Activated CD4-positive, CD25-positive, alpha-beta regulatory T cell (primary cell): Measurements from ENCODE around the gene CNRIP1.
"Not testable (repeated sequence)": the region's sequence is repeated elsewhere in the genome, so short reads cannot be mapped to it uniquely, and the experiment has no call there.

Experiments used
- DNase-seq, 4 experiments: peaks; one replicate each; lab custom pipeline; 2025; lab: John Stamatoyannopoulos, UW

The CNRIP1 gene

DNA sequence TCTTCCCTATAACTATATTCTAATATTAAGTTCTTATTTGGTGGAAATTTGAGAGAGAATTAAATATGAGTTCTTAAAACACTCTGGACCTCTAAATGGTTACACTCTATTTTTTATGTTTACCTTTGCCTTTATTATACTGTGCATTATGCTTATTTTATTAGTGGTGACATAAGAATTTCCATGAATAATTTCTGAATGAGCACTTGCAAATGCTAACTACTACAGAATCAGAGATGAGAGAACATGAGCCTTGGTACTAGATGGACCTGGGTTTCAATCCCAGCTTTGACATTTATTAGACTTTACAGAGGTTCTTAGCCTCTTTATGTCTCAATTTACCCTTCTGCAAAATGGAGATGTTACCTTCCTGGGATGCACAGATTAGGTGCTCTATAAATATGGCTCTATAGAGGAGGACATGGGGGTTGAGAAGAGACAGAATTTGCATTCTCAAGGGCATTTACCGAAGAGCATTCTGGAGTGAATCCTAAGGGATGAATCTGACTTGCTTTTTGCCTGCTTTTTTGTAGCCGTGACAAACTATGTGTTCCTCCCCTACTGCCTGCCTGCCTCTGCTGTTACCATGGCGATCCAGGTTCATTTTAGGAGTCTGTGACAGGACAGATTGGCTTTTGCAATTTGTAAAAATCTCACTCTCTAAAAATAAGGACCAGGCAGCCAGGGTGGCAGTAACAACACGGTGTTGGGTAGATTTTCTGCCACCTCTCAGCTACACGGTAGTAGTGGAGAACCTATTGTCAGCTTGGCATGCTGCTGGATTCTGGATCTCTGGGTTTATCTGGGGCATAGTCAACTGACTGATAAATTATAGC lies 20.7 kb upstream of the CNRIP1 start:
- DNase-seq = no peak

DNA sequence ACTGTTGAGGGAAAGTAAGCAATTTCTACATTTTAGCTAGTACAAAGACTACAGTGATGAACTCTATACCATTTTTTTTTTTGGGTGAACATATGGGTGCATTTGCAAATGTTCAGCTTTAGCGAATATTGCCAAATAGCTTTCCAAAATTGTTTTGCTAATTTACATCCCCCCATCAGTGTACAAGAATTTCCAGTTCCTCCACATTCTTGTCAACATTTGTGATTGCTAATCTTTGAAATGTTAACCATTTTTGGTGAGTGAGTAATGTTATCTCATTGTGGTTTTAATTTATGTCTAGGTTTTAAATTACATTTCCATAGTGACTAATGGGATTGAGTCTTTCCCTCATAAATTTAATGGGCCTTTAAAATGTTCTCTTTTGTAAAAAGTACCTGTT lies 16.4 kb upstream of the CNRIP1 start:
- DNase-seq = no peak

DNA sequence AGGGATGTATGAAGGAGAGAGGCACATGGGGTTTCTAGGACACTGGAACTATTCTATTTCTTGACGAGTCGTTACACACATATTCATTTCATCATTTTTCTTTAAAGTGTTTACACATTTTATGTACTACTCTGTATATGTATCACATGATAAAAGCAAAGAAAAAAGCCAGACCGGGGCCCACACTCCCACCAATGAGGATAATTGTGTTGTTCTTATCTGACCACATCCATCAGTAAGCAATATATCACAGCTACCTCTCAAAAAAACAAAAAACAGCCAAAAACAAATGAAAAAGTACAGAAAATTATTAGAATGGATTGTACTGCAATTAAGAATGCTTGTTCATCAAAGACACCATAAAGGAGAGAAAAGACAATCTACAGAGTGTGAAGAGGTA lies 14.2 kb upstream of the CNRIP1 start:
- DNase-seq = no peak

DNA sequence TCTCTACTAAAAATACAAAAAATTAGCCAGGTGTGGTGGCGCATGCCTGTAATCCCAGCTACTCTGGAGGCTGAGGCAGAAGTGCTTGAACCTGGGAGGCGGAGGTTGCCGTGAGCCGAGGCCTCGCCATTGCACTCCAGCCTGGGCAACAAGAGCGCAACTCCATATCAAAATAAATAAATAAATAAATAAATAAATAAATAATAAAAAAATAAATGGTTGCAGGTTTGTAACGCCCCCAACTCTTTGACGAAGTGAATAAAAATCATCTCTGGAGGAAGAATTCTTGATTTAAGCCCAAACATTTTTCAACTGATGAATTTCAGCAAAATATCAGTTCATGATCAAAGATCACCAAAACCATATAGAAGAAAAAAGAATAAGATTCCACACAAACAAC lies 13.3 kb upstream of the CNRIP1 start:
- DNase-seq = no peak

DNA sequence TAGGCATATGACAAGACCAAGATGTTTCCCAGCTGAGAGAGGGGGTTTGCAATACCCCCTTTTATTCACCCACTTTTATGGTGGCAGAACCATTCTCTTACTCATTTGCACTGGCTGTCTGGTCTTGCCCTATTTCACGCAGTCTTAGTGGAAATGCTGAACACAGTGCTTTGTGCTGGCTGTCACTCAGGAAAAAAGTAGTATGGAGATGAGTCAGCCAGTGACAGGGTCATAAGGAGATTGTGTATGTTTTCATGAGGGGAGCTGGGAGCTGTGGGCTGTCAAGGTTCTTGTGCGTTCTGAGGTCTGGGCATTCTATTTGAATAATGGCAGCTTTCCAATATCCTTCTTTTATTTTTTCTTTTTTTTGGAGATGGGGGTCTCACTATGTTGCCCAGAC lies 10.9 kb upstream of the CNRIP1 start:
- DNase-seq = no peak

DNA sequence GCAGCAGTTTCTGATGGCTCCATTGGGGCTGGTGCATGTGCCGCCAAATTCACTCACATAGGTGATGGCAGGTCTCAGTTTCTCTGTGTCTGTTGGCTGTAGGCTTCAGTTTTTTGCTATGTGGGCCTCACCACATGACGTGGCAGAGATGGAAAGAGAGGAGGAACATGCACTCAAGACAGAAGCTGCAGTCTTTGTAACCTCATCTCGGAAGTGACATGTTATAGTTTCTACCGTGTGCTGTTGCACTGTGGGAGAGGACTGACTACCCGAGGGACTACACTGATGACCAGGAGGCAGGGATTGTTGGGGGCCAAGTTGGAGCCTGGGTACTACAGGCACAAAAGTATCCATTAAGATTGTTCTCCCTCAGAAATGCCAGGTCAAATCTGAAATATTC lies 9.2 kb upstream of the CNRIP1 start:
- DNase-seq = no peak

DNA sequence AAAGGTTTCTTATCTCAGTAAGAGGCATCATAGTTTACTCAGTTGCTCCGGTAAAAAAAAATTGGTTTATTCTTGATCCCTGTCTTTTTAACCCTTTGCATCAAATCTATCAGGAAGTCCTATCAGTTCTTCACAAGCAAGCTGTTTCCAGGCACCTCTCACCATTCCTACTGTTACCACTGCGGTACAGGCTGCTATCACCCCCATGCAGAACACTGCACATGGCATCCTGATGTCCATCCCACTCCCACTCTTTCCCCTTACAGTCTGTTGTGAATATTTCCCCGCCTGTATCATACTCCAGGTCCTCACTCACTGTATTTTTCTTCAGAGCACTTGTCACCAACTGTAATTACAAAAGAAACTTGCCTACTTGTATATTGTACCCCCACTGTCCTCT lies 5.3 kb upstream of the CNRIP1 start:
- no peak for DNase-seq

DNA sequence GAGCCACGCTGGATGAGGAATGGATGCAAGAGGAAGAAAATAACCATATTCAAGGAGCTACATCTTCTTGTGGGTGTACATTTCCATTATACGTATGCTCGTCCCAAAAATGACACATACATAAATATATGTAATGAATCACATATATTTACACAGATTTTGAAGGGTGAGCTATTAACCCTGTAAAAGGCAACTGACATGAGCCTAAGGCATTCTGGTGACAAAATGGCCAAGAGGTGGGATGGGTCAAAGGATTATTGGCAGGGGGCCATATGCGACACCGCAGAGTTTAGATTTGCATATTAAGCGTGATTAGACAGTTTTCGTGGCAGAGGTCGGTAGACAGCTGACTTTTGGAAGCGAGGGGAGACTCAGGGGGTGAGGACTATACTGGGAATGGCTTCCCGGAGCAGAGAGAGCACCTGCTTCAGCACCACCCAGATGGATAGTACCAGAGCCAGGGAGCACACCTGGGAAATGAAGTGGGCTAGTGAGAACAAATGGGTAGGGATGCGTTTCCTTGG lies 431 bp upstream of the CNRIP1 start:
- DNase-seq = no peak

DNA sequence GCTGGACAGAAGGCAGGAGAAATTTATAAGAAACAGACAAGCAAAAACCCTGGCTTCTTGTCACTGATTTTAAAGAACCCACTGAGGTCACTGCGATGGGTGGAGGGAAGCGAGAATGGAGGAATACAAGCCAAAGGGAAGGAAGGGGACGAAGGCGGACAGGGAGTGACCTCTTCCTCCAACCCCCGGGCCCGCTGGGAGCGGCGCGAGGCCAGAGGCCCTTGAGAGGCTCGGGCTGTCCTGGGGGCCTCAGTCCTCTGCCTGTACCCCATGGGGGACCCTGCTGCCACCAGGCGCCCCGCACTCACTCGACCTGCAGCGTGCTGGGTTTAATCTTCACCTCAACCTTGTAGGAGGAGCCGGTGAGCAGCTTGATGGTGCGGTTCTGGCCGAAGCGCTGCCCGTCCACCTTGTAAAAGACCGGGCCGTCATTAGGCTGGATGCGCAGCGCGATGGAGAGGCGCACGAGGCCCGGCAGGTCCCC lies 793 bp downstream of the CNRIP1 start:
- DNase-seq = no peak

DNA sequence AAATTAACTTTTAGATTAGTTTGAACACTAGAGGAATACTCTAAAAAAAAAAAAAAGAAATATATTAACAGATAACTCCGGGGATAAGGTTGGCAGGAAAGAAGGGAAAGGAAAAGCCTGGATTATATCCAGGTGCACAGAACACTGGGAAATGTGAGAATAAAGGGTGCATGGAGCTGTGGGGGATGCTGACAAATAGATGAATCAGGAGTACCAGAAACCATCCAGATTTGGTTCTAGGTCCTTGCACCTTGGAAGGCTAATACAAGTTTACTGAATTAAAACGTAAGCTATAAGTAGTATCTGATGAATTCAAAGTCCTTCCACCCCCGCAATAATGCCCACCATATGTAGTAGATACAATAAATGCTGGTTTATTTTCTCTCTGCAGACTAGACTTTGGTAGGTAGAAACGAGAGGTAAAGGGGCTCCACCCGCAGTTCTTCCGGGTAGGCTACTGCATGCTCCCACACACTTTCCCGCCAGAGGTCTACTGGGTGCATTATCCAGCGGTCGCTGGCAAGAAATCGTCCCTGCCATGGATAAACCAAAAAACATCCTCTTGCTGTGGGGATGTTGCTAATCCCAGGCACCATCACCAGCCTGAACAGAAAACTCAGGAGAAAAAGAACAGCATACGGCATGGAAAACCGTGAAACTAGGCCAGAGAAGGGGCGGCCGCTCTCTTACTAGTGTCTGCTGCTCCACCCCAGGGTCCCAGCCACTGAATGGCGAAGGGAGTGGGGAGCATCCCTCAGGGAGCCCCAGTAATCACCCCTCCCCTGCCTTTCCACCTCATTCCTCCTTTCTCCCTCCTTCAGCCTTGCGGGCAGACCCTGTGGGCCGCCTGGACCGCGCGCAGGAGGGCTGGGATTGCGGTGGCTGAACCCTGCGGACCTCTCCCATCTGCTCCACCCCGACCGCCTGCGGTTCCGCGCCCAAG lies 1.5 kb downstream of the CNRIP1 start:
- no peak for DNase-seq

DNA sequence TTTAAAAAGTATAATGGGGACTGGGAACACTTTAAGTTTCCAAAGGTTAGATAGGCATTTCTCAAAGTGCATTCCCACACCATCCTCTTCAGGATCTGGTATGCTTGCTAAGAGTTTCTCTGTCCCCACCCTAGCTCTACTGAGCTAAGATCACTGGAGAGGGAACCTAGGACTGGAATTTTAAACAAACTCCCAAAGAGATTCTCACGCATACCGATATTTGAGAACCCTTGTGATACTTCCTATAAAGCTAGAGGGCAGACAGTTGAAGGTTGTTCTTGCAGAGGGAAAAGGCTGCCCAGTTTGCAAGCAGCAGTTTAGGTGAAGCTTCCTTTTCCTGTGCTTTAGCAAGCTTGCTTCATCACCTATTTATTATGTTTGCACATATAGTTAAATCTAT lies 3.6 kb downstream of the CNRIP1 start:
- DNase-seq = no peak

DNA sequence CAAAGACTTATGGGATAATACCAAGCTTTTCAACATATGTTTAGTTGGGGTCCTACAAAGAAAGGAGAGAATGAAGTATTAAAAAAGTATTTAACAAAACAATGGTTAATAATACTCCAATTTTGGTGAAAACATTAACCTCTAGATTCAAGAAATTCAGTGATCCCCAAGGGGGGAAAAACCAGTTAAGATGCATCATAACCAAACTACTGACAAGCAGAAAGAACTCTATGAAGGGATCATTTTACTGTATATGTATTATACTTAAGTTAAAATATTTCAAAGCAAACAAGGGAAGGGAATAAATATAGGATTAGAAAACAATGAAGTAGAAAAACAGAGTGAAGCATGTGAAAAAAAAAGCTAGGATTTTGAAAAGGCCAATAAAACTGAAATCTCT lies 8.7 kb downstream of the CNRIP1 start:
- no peak for DNase-seq

DNA sequence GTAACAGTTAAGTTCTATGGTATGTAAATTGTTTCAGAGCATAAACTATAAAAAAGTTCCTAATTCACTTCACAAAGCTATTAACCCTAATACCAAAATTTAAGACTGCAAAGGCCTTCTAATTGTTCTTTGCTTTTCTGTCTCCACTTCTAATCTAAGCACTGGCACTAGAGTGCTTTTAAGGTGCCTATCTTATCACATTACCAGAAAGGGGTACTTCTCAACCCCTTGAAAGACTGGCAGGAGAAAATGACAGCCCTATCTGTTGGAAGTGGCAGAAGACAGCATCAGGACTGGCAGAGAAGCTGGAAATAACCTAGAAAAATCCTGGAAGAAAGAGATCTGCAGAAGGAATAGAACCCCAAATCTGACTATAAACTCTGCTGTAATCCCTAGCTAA lies 10.3 kb downstream of the CNRIP1 start:
- DNase-seq = no peak

DNA sequence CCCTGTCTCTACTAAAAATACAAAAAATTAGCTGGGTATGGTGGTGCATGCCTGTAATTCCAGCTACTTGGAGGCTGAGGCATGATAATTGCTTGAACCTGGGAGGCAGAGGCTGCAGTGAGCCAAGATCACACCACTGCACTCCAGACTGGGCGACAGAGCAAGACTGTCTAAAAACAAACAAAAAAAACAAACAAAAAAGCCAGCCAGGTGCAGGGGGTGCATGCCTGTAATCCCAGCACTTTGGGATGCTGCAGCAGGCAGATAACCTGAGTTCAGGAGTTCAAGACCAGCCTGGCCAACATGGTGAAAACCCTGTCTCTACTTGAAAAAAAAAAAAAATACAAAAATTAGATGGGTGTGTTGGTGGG lies 15.9 kb downstream of the CNRIP1 start:
- not testable (repeated sequence) for DNase-seq

DNA sequence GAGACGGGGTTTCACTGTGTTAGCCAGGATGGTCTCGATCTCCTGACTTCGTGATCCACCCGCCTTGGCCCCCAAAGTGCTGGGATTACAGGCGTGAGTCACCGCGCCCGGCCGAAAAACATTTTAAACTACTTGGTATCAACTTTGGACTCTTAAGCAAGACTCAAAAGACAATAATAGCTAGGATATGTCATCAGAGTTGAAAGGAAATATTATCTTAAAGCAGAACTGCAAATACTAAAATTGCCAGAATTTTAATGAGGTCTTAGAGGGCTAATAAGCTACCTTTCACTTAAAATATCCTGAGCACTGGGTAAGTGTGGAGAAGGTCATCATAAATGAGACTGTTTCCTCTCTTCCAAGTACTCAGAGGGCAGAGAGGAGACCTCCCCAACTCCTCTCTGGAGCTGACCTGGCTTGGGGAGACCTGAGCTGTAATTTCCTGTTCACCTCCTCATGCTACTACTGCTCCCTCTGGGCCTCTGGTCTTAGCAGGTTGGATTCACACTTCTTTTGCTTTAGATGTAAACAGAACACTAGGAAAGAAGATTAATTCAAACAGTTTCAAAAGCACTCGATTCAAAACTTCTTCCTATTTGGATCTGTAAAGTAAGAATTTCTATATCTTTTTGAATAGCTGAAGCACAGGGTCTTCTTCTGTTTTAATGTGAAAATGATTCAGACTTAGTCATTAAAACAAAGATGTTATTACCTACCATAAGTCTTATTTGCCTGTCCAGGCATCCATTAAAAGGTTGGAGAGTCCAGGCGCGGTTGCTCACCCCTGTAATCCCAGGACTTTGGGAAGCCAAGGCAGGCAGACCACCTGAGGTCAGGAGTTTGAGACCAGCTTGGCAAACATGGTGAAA lies 16.5 kb downstream of the CNRIP1 start:
- no peak for DNase-seq

DNA sequence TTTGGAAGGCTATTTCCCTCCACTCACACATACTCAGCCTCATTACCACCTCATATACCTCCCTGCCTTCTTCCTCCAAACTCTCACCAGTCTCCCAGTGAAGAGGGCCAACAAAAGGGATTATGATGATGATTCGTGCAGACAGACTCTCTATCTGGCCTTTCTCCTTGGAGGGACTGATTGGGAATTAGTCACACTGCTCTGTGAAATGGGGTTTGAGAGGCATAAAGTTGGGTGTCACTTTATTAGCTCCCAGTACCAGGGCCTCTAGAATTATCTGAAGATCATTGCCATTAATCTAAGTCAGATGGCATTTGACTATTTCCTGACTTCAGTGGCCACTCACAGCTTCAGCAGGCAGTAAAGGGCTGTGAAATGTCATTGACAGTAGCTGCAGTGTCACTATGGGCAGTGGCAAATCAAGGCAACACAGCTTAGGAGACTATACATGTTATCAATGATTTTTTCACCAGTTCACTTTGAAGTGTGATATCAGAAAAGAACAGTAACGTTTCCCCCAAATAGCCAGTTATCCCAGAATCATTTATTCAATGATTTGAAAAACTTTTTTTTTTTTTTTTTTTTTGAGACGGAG lies 17.4 kb downstream of the CNRIP1 start:
- no peak for DNase-seq

DNA sequence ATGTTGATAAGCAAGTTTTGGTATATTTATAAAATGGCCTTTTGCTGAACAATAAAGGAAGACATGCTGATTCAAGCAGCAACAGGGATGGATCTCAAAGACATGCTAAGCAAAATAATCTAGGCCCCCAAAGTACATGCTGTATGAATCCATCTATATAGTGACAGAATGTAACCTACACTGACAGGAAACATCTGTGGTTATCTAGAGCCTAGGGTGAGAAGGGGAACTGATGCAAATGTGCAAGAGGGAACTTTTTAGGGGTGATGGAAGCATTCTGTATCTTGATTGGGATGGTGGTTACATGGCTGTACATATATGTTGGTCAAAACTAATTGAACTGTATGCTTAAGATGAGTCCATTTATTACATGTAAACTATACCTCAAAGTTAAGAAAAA lies 24.2 kb downstream of the CNRIP1 start:
- DNase-seq = no peak

DNA sequence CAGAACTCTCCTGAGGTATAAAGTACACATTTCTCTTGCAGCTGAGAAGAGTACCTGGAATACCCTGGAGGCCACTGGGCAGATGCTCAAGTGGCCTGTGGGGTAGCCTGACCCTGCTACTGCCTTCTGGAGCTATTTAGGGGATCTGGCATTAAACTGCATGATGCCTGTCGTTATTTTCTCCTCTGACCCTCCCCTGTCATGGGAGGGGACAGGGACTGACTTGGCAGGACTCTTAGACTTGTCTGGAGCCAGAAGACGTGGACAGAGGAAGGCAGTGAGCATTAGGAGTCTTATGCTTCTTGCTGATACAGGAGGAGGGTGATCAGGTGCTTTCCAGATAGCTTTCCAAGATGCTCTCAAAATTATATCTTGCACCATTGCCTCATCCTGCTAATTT lies 24.8 kb downstream of the CNRIP1 start:
- DNase-seq = no peak

DNA sequence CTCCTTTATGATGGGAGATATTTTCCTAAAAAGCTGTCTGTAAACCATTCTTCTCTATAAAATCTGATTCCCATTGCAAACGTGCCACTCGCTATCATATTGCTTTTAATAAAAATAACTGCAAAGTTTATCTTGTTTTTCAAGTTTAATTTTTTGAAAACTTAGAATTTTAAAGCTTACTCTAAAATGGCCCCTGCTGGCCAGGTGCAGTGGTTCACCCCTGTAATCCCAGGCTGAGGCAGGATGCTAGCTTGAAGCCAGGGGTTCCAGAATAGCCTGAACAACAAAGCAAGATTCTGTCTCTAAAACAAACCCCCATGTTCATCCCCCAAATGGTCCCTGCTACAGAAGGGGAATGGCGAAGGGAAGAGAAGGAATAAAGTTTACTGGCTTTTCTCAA lies 25.6 kb downstream of the CNRIP1 start:
- DNase-seq = no peak

DNA sequence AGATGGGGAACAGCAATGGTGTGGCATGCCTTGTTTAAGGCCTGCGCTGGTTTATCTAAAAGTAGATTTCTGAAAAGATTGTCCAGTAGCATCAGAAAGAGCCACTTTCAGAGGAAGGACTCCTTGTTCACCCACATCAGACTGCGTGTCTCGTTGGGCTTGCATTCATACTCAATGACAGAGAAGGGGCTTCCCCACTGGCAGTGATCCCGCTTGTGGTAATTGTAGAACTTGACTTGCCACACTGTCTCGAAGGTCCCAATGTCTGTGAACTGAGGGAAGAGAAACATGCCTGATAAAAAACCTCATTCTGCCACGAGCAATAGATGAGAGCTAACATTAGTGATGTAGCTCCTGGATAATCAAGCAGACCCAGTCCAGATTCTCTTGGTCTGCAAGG lies 26.0 kb downstream of the CNRIP1 start:
- DNase-seq = no peak

DNA sequence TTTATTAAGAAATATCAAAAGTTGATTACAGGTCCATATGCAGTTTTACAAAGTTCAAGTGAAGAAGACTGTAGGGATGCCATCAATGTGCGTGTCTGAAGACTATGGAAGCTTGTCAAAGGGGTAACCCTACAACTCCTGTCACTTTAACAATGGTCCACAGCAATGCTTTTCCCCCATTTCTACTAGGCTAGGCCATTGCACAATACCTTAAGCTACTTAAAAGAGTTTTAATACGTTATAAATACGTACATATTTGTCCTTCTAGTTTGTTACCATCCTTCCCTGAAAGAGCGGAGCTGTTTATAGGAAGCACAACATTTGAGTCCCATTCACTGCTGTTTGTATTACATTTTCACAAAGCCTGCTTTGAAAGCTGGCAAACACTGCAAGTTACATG lies 26.7 kb downstream of the CNRIP1 start:
- no peak for DNase-seq
